ENCODE measurements around the gene APPBP2. TPM values are rescaled to one million over a fixed set of nuclear protein-coding genes. Genes with fewer than 3 reads are reported as not detected.

APPBP2 gene
- total RNA-seq, 4 donors from 2014 or later, result 22.0 to 35.8 (median 30.9) TPM

- no peak for ATAC-seq (ENCODE audit: low FRiP score)
- no peak for DNase-seq (ENCODE audit: low spot score)
- TF ChIP-seq CTCF (IDR thresholded peaks at IDR 0.05), result no peak
These were observed 132.0 kb downstream of the APPBP2 start for GRCh38 chr17:60393840-60394723.

Small RNA genes within 50 kb of the gene (small RNA-seq; reads per million reads assigned to genes)
- gene AC011921.2, result not detected

Other genes starting within 250 kb of the APPBP2 start
- 10 to 100 TPM; 53.3 to 91.6 (median 69.7) TPM for gene USP32, start 134.1 kb downstream of the APPBP2 start, total RNA-seq
- gene CHCT1, start 103.8 kb downstream of the APPBP2 start, total RNA-seq, result not detected
- gene PPM1D, start 74.0 kb upstream of the APPBP2 start, total RNA-seq, result 10 to 100 TPM; 11.1 to 32.0 (median 13.3) TPM
- gene BCAS3, start 151.6 kb upstream of the APPBP2 start, total RNA-seq, result 10 to 100 TPM; 18.7 to 37.8 (median 24.9) TPM

Measured in omental fat pad (tissue), 4 donors.